Erythroblast (primary cell): ENCODE measurements around the gene ACSF3.

ENCODE experiments used
- DNase-seq, 2 experiments: peaks; one replicate each; lab custom pipeline; 2025; lab: John Stamatoyannopoulos, UW
- GATA1 ChIP-seq: IDR thresholded peaks from 2 replicates; pipeline ENCODE4 v1.6.1; 2011; ENCODE audit warnings: low read depth, mild to moderate bottlenecking, control low read depth, low read length, moderate library complexity
- POLR2A ChIP-seq: IDR thresholded peaks from 2 replicates; pipeline ENCODE4 v1.6.1; 2011; ENCODE audit warnings: mild to moderate bottlenecking, low read length

The ACSF3 gene

GRCh38 chr16:89154390-89155183 is 60.9 kb downstream of the ACSF3 start:
- DNase-seq = no peak
- TF ChIP-seq GATA1 = no peak
- TF ChIP-seq POLR2A = no peak

GRCh38 chr16:89155184-89155679 is 61.6 kb downstream of the ACSF3 start:
- DNase-seq = no peak
- TF ChIP-seq GATA1 = no peak
- no peak for TF ChIP-seq POLR2A

- DNase-seq = no peak
- TF ChIP-seq GATA1 (no peak), POLR2A (no peak)
These were observed 62.4 kb downstream of the ACSF3 start for GRCh38 chr16:89155851-89156739.

DNA sequence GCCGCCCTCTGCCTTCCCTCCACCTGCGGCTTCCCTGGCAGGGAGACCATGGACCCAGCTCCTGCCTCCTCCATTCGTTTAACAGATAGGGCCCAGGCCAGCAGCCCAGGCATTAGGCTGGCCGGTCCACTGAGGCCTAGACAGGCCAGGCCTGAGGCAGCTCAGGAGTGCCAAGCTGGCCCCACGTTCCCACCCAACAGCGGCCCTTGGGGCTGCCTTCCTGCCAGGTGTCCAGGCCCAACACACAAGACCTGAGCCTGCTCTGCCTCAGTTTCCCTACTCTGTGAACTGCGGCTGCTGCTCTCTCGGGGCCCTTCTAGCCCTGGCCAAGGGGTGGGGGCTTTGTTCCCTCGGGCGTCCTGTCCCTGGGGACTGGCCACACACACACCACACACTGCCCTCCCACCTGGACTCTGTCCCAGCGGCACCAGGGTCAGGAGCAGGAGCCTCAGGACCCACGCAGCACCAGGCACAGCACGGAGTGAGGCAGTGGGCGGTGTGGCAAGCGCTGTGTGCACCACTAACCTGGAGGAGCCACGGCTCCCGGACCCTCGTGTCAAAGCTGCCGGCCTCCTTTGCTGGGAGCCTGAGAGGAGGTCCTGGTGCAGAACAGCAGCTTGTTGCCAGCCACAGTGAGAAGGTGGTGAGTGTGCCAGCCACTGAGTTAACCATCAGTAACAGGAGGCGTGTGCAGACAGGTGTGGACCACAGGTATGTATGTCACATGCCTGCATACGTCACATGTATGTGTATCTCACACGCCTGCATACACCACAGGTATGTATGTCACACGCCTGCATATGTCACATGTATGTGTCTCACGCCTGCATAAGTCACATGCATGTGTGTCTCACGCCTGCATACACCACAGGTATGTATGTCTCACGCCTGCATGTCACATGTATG is 63.3 kb downstream of the ACSF3 start:
- DNase-seq = no peak
- no peak for TF ChIP-seq POLR2A
- no peak for TF ChIP-seq GATA1

DNA sequence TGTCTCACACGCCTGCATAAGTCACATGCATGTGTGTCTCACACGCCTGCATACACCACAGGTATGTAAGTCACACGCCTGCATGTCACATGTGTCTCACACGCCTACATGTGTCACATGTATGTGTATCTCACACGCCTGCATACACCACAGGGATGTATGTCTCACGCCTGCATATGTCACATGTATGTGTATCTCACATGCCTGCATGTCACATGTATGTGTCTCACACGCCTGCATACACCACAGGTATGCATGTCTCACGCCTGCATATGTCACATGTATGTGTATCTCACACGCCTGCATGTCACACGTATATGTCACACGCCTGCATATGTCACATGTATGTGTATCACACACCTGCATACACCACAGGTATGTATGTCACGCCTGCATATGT is 64.1 kb downstream of the ACSF3 start:
- no peak for TF ChIP-seq GATA1
- no peak for TF ChIP-seq POLR2A
- DNase-seq = no peak

- no peak for DNase-seq
- TF ChIP-seq GATA1 = no peak
- no peak for TF ChIP-seq POLR2A
These were observed 65.6 kb downstream of the ACSF3 start for GRCh38 chr16:89159066-89159849.

DNA sequence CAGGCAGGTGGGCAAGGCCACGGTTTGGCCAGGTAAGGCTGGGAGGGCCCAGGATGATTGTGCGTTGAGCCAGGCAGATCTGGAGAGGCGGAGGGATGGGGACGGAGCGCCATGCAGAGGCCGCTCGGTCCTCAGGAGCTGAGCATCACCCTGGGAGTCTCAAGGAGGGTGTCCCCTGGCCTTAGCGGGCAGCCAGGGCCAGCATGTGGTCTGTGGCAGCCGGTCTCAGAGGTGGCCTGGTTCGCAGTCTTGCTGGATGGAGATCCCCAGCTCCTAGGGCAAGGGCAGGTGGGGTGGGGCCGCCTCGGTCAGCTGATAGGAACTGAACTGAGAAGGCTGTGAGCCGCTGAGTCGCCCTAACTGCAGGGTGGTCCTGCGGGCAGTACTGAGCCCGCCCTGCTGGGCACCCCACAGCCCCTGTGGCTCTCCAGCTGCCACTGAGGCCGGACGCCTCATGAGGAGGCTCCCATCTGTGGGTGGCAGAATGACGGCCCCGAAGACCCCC is 66.2 kb downstream of the ACSF3 start:
- DNase-seq = no peak
- no peak for TF ChIP-seq POLR2A
- TF ChIP-seq GATA1 = no peak

DNA sequence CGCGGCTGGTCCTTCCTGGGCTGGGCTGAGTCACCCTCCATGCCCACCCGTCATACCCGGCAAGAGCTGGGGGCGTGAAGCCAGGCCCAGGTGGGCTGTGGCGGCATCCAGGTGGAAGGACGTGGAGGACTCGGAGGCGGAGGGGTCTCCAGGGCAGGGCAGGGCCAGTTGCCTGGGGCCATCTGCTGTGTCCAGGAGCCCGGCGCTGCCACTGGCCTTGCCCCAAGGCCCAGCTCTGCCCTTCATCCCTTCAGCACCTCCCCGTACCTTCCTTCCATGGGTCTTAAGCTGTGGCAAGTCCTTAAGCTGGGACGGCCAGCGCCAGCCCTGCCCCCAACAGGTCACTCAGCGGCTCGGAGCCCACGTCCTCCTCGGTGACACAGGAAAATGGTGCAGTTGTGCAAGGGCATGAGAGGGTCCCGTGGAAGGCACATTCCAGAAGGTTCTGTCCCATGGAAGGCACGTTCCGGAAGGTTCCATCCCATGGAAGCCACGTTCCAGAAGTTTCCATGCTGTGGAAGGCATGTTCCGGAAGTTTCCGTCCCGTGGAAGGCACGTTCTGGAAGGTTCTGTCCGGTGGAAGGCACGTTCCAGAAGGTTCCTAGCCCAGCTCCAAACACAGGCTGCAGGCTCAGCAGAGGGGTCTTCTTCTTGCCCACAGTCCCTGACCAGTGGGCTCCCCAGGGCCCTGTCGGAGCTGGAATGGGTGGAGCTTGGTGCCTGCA is 67.5 kb downstream of the ACSF3 start:
- DNase-seq = no peak
- TF ChIP-seq GATA1 (no peak), POLR2A (no peak)

DNA sequence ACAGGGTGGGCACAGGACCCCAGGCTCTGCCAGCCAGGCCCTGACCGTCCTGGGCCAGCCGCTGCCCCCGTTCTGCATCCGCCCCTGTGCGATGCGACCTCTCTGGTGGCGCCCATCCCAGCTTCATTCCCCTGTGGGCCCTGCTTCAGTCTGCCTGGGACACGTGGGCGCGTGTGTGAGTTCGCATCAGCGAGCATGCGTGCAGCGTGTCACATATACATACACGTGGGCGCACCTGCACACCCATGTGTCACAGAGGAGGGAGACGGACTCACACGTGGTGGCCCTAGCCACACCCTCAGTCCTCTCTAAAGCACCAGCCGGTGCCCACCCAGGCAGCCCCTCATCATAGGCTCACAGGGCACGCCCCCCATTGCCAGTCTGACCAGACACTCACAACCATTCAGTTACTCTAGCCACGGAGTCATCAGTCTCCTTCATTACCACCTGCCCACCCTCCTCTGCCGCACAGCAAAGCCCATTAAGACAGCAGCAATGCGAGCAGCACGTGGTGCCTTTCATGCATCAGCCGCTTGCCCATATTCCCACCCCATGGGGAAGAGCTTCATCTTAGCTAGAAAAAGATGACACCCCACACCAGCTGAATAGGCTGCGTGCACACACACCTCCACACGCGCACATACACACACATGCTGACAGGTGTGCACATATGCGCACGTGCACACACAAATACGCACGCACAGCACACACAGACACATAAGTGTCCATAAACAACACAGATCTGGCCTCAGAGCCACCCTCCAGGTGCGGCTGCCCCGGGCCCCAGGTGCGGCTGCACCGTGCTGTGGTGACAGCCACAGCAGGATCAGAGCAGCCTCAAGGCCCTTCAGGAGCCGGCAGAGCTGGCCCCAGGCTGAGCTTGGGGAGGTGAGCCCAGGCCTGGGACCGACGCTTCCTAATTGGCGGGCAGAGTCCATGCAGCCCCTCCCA is 68.4 kb downstream of the ACSF3 start:
- DNase-seq = no peak
- no peak for TF ChIP-seq GATA1
- TF ChIP-seq POLR2A = no peak

DNA sequence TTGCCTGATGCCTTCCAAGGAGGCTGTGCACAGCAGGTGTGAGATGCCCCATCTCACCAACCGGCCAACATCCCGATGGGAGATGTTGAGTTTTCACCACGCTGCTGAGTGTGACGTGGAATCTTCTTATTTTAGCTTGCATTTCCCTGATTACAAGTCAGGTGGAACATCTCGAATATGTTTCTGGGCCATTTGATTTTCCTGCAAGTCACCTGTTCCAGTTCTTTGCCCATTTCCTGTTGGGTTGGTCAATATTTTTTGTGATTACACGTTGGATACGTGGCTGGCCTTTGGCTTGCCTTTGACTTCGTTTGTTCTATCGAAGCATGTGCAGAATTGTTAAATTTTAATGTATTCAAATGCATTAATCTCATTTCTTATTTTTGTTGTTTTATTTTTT is 69.6 kb downstream of the ACSF3 start:
- DNase-seq = no peak
- no peak for TF ChIP-seq GATA1
- no peak for TF ChIP-seq POLR2A

DNA sequence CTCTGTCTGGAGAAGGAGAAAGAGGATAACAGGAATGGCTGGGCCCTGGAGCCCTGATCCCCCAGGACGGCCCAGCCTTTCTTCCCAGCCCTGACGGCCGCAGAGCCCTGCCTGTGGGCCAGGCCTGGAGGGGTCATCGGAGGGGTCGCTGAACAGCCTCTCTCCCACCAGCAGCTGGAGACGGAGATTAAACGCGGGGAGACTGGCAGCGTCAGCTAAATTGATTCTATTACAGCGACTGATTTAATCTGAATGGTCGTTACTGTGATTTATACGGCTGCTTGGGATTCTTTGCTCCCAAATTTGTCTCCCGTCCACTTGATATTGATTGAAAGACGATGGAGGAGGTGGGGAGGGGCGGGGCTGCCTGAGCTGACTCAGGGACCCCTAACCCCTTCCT is 70.8 kb downstream of the ACSF3 start:
- DNase-seq = no peak
- TF ChIP-seq GATA1 (no peak), POLR2A (no peak)
